Breast epithelium (tissue), 4 donors: Measurements from ENCODE around the gene APOA1. TPM values are rescaled to one million over a fixed set of nuclear protein-coding genes. Genes with fewer than 3 reads are reported as not detected.

ENCODE experiments used
- DNase-seq, 2 donors: peaks; one replicate each; pipeline ENCODE4 v3.0.0-alpha.2; 2019; ENCODE audit warnings: low spot score in 2 of 2
- H3K27ac ChIP-seq, 2 donors: fragments of 200-600 bp; sonication (generic) in 1 of 2; one replicate each; pipeline ENCODE4 v1.5.1; 2016 to 2019; ENCODE audit warnings: mild to moderate bottlenecking in 1 of 2
- H3K27me3 ChIP-seq, 2 donors: fragments of 200-600 bp; sonication (generic) in 1 of 2; one replicate each; pipeline versions ENCODE4 v1.5.1 to v1.6.0; 2017 to 2019; ENCODE audit warnings: control low read depth in 1 of 2, mild to moderate bottlenecking in 1 of 2
- H3K36me3 ChIP-seq: fragments of 200-600 bp; one replicate; pipeline ENCODE4 v1.5.1; 2019
- H3K4me1 ChIP-seq, 2 donors: fragments of 200-600 bp; sonication (generic); one replicate each; pipeline ENCODE4 v1.5.1; 2016 to 2019; ENCODE audit warnings: control low read depth in 1 of 2
- H3K4me3 ChIP-seq, 3 donors: fragments of 200-600 bp; sonication (generic); 1 replicate in 2 of 3; 2 replicates in 1 of 3; pipeline ENCODE4 v1.5.1; 2016 to 2019; ENCODE audit warnings: mild to moderate bottlenecking in 3 of 3, moderate library complexity in 2 of 3
- H3K9me3 ChIP-seq, 2 donors: fragments of 200-600 bp; sonication (generic) in 1 of 2; one replicate each; pipeline ENCODE4 v1.5.1; 2016 to 2019; ENCODE audit warnings: control low read depth in 1 of 2
- CTCF ChIP-seq, 3 donors: fragments of 450-650 bp; IDR thresholded peaks; one replicate each; pipeline ENCODE4 v1.5.1; 2016 to 2017; ENCODE audit warnings: antibody characterized with exemption in 3 of 3, mild to moderate bottlenecking in 3 of 3, moderate library complexity in 3 of 3
- POLR2A ChIP-seq: fragments of 450-650 bp; IDR thresholded peaks from one replicate; pipeline ENCODE4 v1.6.1; 2016; ENCODE audit warnings: antibody characterized with exemption, mild to moderate bottlenecking, moderate library complexity
- POLR2AphosphoS5 ChIP-seq, 3 donors: sonication (generic); formaldehyde crosslinking; IDR thresholded peaks; one replicate each; pipeline ENCODE4 v1.6.1; 2017; ENCODE audit warnings: antibody characterized with exemption in 3 of 3
- intact Hi-C: fragments of 100-400 bp; cut with DNase I; formaldehyde crosslinking; loops from one replicate; pipeline ENCODE4 v1.15.1; 2023; ENCODE audit warnings: low total_unique reads
- total RNA-seq, 3 donors: library from RNA; depleted of rRNA; stranded (reverse); fragments of >200 nt; gene quantifications; one replicate each; pipeline ENCODE4 v1.1.0, GENCODE V29; 2016

APOA1 gene
- total RNA-seq, 3 donors from 2014 or later = 0.33 to 1.5 (median 0.48) TPM

GRCh38 chr11:116849060-116849459 is 11.6 kb upstream of the APOA1 start:
- no peak for DNase-seq
- no peaks in the 10 kb centered on the region for H3K4me1 ChIP-seq
- intact Hi-C loops = no loop called here
- no peak overlapping the region for H3K27ac ChIP-seq
- no peak overlapping the region for H3K4me3 ChIP-seq
- no peaks in the 10 kb centered on the region for H3K27me3 ChIP-seq
- no peaks in the 10 kb centered on the region for H3K9me3 ChIP-seq
- no peak for TF ChIP-seq POLR2A
- no peak for TF ChIP-seq CTCF (IDR thresholded peaks at IDR 0.05)
- TF ChIP-seq POLR2AphosphoS5 (IDR thresholded peaks at IDR 0.05) = no peak
- H3K36me3 ChIP-seq = peaks cover 5% of the 10 kb centered on the region

GRCh38 chr11:116847612-116848011 is 10.2 kb upstream of the APOA1 start:
- H3K36me3 ChIP-seq = peaks cover 5% of the 10 kb centered on the region
- intact Hi-C loops = no loop called here
- H3K4me1 ChIP-seq = no peaks in the 10 kb centered on the region

GRCh38 chr11:116844722-116845121 is 7.3 kb upstream of the APOA1 start:
- DNase-seq = no peak
- no peak overlapping the region for H3K4me3 ChIP-seq
- intact Hi-C loops = no loop called here
- no peaks in the 10 kb centered on the region for H3K27me3 ChIP-seq
- no peaks in the 10 kb centered on the region for H3K9me3 ChIP-seq
- peaks cover 5% of the 10 kb centered on the region for H3K36me3 ChIP-seq
- no peaks in the 10 kb centered on the region for H3K4me1 ChIP-seq
- TF ChIP-seq POLR2AphosphoS5 (IDR thresholded peaks at IDR 0.05) (no peak), POLR2A (no peak), CTCF (IDR thresholded peaks at IDR 0.05) (no peak)
- H3K27ac ChIP-seq = no peak overlapping the region

More at GRCh38 chr11:116847612-116848011, 10.2 kb upstream of the APOA1 start:
- no peak overlapping the region for H3K4me3 ChIP-seq
- H3K27ac ChIP-seq = no peak overlapping the region
- DNase-seq = no peak
- no peaks in the 10 kb centered on the region for H3K9me3 ChIP-seq
- H3K27me3 ChIP-seq = no peaks in the 10 kb centered on the region
- no peak for TF ChIP-seq POLR2A
- no peak for TF ChIP-seq POLR2AphosphoS5 (IDR thresholded peaks at IDR 0.05)
- no peak for TF ChIP-seq CTCF (IDR thresholded peaks at IDR 0.05)

- Histone ChIP-seq H3K9me3 (no peaks in the 10 kb centered on the region), H3K4me3 (no peak overlapping the region), H3K36me3 (peaks cover 5% of the 10 kb centered on the region), H3K4me1 (no peaks in the 10 kb centered on the region), H3K27ac (no peak overlapping the region), H3K27me3 (no peaks in the 10 kb centered on the region)
- DNase-seq = no peak
- no peak for TF ChIP-seq POLR2A
- intact Hi-C loops = no loop called here
Observed at GRCh38 chr11:116843661-116844060, 6.2 kb upstream of the APOA1 start.

- Histone ChIP-seq H3K36me3 (peaks cover 5% of the 10 kb centered on the region), H3K4me1 (no peaks in the 10 kb centered on the region), H3K9me3 (no peaks in the 10 kb centered on the region), H3K4me3 (no peak overlapping the region), H3K27ac (no peak overlapping the region), H3K27me3 (no peaks in the 10 kb centered on the region)
- intact Hi-C loops = no loop called here
- TF ChIP-seq POLR2AphosphoS5 (IDR thresholded peaks at IDR 0.05) = no peak
- no peak for DNase-seq
Observed at GRCh38 chr11:116842909-116843308, 5.5 kb upstream of the APOA1 start.

GRCh38 chr11:116842117-116842516 is 4.7 kb upstream of the APOA1 start:
- Histone ChIP-seq H3K9me3 (no peaks in the 10 kb centered on the region), H3K27ac (no peak overlapping the region), H3K36me3 (peaks cover 3% of the 10 kb centered on the region), H3K4me3 (no peak overlapping the region), H3K4me1 (no peaks in the 10 kb centered on the region), H3K27me3 (no peaks in the 10 kb centered on the region)
- no peak for TF ChIP-seq CTCF (IDR thresholded peaks at IDR 0.05)
- no peak for TF ChIP-seq POLR2AphosphoS5 (IDR thresholded peaks at IDR 0.05)
- TF ChIP-seq POLR2A = no peak
- intact Hi-C loops = no loop called here
- no peak for DNase-seq
